SK-N-SH treated with all-trans-retinoic acid at 6 μM for 48 hours (cell line): ENCODE data around the gene ARHGAP26.
A peak's percentile ranks its signal among the peaks of the same experiment; 100 is the strongest.

Experiments
- ARNTL ChIP-seq: fragments of 450-650 bp; formaldehyde crosslinking; IDR thresholded peaks from 2 replicates; pipeline ENCODE4 v1.5.0; 2020; ENCODE audit warnings: low read depth, mild to moderate bottlenecking, moderate library complexity, borderline replicate concordance
- CSDC2 ChIP-seq: fragments of 250-450 bp; sonication (Bioruptor Pico); IDR thresholded peaks from 2 replicates; pipeline ENCODE4 v1.5.0; 2020; ENCODE audit warnings: mild to moderate bottlenecking, moderate library complexity
- ISL1 ChIP-seq: fragments of 250-450 bp; sonication (Bioruptor Pico); IDR thresholded peaks from 2 replicates; pipeline ENCODE4 v2.1.2; 2022; ENCODE audit warnings: mild to moderate bottlenecking, moderate library complexity
- PPARA ChIP-seq: fragments of 250-450 bp; sonication (Bioruptor Pico); IDR thresholded peaks from 2 replicates; pipeline ENCODE4 v1.5.0; 2020; ENCODE audit warnings: mild to moderate bottlenecking, borderline replicate concordance
- RARB ChIP-seq: fragments of 250-450 bp; sonication (Bioruptor Pico); IDR thresholded peaks from 2 replicates; pipeline ENCODE4 v1.8.0; 2021; ENCODE audit warnings: mild to moderate bottlenecking, moderate library complexity
- TCF4 ChIP-seq: fragments of 250-450 bp; sonication (Bioruptor Pico); IDR thresholded peaks from 2 replicates; pipeline ENCODE4 v1.8.0; 2021; ENCODE audit warnings: mild to moderate bottlenecking, moderate library complexity, borderline replicate concordance
- TOX ChIP-seq: fragments of 250-450 bp; sonication (Bioruptor Pico); IDR thresholded peaks from 2 replicates; pipeline ENCODE4 v1.8.0; 2021; ENCODE audit warnings: mild to moderate bottlenecking, moderate library complexity, borderline replicate concordance
- ZFP30 ChIP-seq: fragments of 450-650 bp; formaldehyde crosslinking; IDR thresholded peaks from 2 replicates; pipeline ENCODE4 v1.5.0; 2022; ENCODE audit warnings: mild to moderate bottlenecking, moderate library complexity
- ZNF565 ChIP-seq: fragments of 450-650 bp; formaldehyde crosslinking; conservative IDR thresholded peaks from 2 replicates; pipeline ENCODE4 v1.5.0; 2020; ENCODE audit warnings: low read depth, mild to moderate bottlenecking, moderate library complexity
- TF ChIP-seq, protein P1 (sequence below): fragments of 250-450 bp; sonication (Bioruptor Pico); IDR thresholded peaks from 2 replicates; pipeline ENCODE4 v1.8.0; 2020; ENCODE audit warnings: mild to moderate bottlenecking, moderate library complexity, borderline replicate concordance

DNA sequence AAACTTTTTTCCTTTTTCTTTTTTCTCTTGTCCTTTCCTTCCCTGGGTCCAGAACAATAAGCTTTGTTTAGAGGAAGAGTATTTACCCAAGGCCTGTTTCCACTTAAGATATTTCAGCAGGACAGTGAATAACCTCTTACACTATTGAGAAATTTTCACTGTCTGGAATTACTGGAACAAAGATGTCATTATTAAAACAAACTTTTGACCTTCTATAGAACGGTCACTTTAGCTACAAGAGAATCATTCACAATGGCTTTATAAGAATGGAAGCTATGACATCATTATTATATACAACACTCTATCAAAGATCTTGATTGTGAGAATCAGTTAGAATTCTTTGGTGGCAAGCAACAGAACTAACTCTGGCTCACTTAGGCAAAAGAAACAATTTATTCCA lies 22.0 kb upstream of the ARHGAP26 start:
- no peak for TF ChIP-seq RARB (CRISPR knock-in tag)
- peak; percentile 69 for TF ChIP-seq ISL1
- TF ChIP-seq ZFP30, result no peak
- TF ChIP-seq, protein P1, sequence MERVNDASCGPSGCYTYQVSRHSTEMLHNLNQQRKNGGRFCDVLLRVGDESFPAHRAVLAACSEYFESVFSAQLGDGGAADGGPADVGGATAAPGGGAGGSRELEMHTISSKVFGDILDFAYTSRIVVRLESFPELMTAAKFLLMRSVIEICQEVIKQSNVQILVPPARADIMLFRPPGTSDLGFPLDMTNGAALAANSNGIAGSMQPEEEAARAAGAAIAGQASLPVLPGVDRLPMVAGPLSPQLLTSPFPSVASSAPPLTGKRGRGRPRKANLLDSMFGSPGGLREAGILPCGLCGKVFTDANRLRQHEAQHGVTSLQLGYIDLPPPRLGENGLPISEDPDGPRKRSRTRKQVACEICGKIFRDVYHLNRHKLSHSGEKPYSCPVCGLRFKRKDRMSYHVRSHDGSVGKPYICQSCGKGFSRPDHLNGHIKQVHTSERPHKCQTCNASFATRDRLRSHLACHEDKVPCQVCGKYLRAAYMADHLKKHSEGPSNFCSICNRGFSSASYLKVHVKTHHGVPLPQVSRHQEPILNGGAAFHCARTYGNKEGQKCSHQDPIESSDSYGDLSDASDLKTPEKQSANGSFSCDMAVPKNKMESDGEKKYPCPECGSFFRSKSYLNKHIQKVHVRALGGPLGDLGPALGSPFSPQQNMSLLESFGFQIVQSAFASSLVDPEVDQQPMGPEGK (CRISPR knock-in tag), result no peak
- TF ChIP-seq ARNTL, result no peak
- TF ChIP-seq CSDC2 (CRISPR knock-in tag), result no peak
- no peak for TF ChIP-seq ZNF565 (CRISPR knock-in tag)
- TF ChIP-seq TOX (CRISPR knock-in tag), result no peak
- no peak for TF ChIP-seq TCF4 (CRISPR knock-in tag)
- no peak for TF ChIP-seq PPARA
